Right cardiac atrium (tissue), 5 donors: ENCODE measurements around the gene EIF5B. TPM values are rescaled to one million over a fixed set of nuclear protein-coding genes. Genes with fewer than 3 reads are reported as not detected.
"Not testable (repeated sequence)": the region's sequence is repeated elsewhere in the genome, so short reads cannot be mapped to it uniquely, and the experiment has no call there.

Experiments
- ATAC-seq, 2 donors: fragments of 200-7000 bp; cut with Tn5 transposase; one replicate each; pipeline versions ENCODE4 v1.8.0 to v1.9.1; 2020; ENCODE audit warnings: moderate library complexity in 2 of 2, mild to moderate bottlenecking in 1 of 2
- DNase-seq, 3 donors: peaks; one replicate each; pipeline ENCODE4 v3.0.0-alpha.2; 2020
- H3K27ac ChIP-seq: one replicate; pipeline ENCODE4 v1.5.1; 2013; ENCODE audit warnings: mild to moderate bottlenecking, low read length, control low read depth, moderate library complexity
- H3K27me3 ChIP-seq: one replicate; pipeline ENCODE4 v1.6.1; 2013; ENCODE audit not compliant: control insufficient read depth, insufficient read depth
- H3K4me1 ChIP-seq: one replicate; pipeline ENCODE4 v1.6.1; 2013; ENCODE audit warnings: low read length; ENCODE audit not compliant: control insufficient read depth, insufficient read depth
- H3K4me3 ChIP-seq: one replicate; pipeline ENCODE4 v1.5.1; 2013; ENCODE audit warnings: low read length, control low read depth
- H3K9me3 ChIP-seq: one replicate; pipeline ENCODE4 v1.6.1; 2013; ENCODE audit warnings: low read length; ENCODE audit not compliant: control insufficient read depth
- WGBS: extraction: QIAGEN DNeasy Blood & Tissue Kit; methylation state at CpG from one replicate; pipeline ENCODE4 v1.1.7; 2013; 5-methylcytosine and 5-hydroxymethylcytosine counted together
- intact Hi-C, 4 donors: fragments of 100-400 bp; cut with DNase I; formaldehyde crosslinking; loops; one replicate each; pipeline versions ENCODE4 v1.11.0 to v1.14.0; 2022 to 2023
- long read RNA-seq, 4 donors: library from polyadenylated mRNA; unstranded; transcript quantifications; one replicate each; pipeline ENCODE4 v2.0.0, GENCODE V29; 2020 to 2021
- polyA plus RNA-seq: library from polyadenylated mRNA; stranded (reverse); fragments of 200-250 nt; gene quantifications from one replicate; pipeline ENCODE4 v1.2.3, GENCODE V29; 2013
- total RNA-seq, 4 donors: library from RNA; stranded (reverse); fragmentation: NEBNext Ultra II Directional; extraction: Animal tissue kit (Norgen Biotek cat#: 25700); gene quantifications; one replicate each; pipeline ENCODE4 v1.2.1, GENCODE V29; 2021
- donor health status: healthy with polysubstance abuse.
- donor health status: DM: no; HTN: yes; CAD: no.
- donor health status: DM: no; HTN: no; CAD: no.
- donor health status: DM: no; HTN: yes; CAD: no; lungs with severe emphysema.
- donor health status: DM: yes; HTN: yes; CAD: no.

The EIF5B gene, protein sequence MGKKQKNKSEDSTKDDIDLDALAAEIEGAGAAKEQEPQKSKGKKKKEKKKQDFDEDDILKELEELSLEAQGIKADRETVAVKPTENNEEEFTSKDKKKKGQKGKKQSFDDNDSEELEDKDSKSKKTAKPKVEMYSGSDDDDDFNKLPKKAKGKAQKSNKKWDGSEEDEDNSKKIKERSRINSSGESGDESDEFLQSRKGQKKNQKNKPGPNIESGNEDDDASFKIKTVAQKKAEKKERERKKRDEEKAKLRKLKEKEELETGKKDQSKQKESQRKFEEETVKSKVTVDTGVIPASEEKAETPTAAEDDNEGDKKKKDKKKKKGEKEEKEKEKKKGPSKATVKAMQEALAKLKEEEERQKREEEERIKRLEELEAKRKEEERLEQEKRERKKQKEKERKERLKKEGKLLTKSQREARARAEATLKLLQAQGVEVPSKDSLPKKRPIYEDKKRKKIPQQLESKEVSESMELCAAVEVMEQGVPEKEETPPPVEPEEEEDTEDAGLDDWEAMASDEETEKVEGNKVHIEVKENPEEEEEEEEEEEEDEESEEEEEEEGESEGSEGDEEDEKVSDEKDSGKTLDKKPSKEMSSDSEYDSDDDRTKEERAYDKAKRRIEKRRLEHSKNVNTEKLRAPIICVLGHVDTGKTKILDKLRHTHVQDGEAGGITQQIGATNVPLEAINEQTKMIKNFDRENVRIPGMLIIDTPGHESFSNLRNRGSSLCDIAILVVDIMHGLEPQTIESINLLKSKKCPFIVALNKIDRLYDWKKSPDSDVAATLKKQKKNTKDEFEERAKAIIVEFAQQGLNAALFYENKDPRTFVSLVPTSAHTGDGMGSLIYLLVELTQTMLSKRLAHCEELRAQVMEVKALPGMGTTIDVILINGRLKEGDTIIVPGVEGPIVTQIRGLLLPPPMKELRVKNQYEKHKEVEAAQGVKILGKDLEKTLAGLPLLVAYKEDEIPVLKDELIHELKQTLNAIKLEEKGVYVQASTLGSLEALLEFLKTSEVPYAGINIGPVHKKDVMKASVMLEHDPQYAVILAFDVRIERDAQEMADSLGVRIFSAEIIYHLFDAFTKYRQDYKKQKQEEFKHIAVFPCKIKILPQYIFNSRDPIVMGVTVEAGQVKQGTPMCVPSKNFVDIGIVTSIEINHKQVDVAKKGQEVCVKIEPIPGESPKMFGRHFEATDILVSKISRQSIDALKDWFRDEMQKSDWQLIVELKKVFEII
- total RNA-seq: 10 to 100 TPM; 67.1 to 79.9 (median 71.9) TPM
- 71.6 TPM for polyA plus RNA-seq
- long read RNA-seq, donor 1, full-length matches to known transcripts: 3 of 142 reads
- long read RNA-seq, donor 1, partial matches to known transcripts: 136 of 142 reads
- long read RNA-seq, donor 1, other reads (novel, unspliced or antisense): 3 of 142 reads
- long read RNA-seq, donor 2, full-length matches to known transcripts: 4 of 37 reads
- long read RNA-seq, donor 2, partial matches to known transcripts: 27 of 37 reads
- long read RNA-seq, donor 2, other reads (novel, unspliced or antisense): 6 of 37 reads
- long read RNA-seq, donor 3, partial matches to known transcripts: 38 of 41 reads
- long read RNA-seq, donor 3, other reads (novel, unspliced or antisense): 3 of 41 reads
- long read RNA-seq, donor 4, full-length matches to known transcripts: 8 of 70 reads
- long read RNA-seq, donor 4, partial matches to known transcripts: 60 of 70 reads
- long read RNA-seq, donor 4, other reads (novel, unspliced or antisense): 2 of 70 reads

DNA sequence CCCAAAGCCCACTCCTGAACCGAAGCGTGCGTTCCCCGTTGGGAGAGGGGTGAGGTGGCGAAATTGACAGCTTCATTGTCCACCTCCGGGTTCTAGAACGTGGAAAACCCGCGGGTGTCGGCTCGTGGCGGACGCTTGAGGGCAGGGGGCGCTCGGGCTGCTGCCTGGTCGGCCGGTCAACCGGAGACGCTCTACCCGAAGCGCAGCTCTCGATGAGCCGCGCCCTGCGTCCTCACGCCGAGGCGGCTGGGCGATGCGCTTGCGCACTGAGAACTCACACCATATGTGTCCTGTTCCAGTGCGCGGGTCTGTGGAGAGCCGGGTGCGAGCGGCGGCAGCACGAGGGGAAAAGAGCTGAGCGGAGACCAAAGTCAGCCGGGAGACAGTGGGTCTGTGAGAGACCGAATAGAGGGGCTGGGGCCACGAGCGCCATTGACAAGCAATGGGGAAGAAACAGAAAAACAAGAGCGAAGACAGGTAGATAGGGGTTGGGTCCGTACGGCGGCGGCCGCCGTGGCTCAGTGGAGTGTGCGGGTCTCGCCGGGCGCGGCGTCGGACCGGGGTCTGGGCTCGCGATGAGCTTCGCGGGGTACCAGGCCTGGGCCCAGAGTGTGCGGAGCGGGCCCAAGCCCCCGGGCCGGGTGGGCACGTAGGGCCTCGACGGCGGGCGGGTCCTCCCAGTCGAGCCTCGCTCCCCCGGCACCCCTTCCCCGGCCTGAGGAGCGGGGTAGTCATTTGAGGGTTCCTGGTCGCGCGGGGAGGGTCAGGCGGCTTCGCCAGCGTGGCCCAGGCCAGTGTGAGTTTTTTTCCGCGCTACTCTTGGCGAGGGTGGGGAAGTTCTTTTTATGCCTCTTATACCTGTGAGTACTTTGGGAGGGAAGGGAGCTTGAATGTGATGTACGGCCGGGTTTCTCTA lies at the start of gene EIF5B:
Gene EIF5B (plus strand): TSS at position 277 of the 916 bp plus-strand sequence. CDS start 166 bp downstream, at position 443.
- peak; percentile 95 for ATAC-seq
- intact Hi-C loops: loop anchor here in 3 of 4 donors (5.0 to 10.0 kb wide), 4 partner anchors 150 to 157 kb away; partner anchors contain the start of genes MITD1 (in 2 of the 3), MRPL30 (in 2 of the 3) and REV1 (in 2 of the 3)
- Histone ChIP-seq H3K4me1 (peaks cover 2% of the 10 kb centered on the region), H3K9me3 (no peaks in the 10 kb centered on the region), H3K4me3 (peak within 1 kb of the TSS; percentile 84), H3K27ac (peak within 1 kb of the TSS; percentile 98), H3K27me3 (no peaks in the 10 kb centered on the region)
- WGBS: under 1% methylated on average over 87 of the region's 87 CpGs
- peak; percentile 98 to 99 (median 99) for DNase-seq

DNA sequence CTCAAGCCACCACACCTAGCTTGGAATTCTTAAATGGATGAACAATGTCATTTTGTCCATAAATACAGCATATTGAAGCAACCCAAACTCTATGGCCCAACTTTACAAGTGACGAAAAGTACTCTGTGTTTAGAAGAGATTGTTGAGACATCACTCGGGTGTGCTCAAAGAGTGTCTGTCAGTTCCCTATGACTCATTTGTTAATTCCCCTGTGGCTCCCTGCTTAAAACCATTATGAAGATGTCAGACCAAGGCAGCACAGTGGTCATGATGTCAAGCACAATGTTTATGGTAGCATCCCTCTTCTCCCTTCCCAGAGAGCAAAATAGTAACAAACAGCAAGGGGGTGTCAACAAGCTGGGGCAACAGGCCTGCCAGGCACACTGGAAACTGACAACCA lies 39.2 kb upstream of the EIF5B start:
- Histone ChIP-seq H3K9me3 (no peaks in the 10 kb centered on the region), H3K4me3 (no peak overlapping the region), H3K27me3 (no peaks in the 10 kb centered on the region), H3K27ac (no peak overlapping the region), H3K4me1 (no peaks in the 10 kb centered on the region)
- 62% methylated on average over 2 of the region's 2 CpGs for WGBS
- ATAC-seq (no peak), DNase-seq (no peak)
- intact Hi-C loops: no loop called here

- Histone ChIP-seq H3K4me3 (no peak overlapping the region), H3K4me1 (no peaks in the 10 kb centered on the region), H3K27ac (no peak overlapping the region), H3K9me3 (no peaks in the 10 kb centered on the region), H3K27me3 (no peaks in the 10 kb centered on the region)
- 97% methylated on average over 7 of the region's 7 CpGs for WGBS
- intact Hi-C loops: no loop called here
- ATAC-seq: no peak
- no peak for DNase-seq
These were observed 37.6 kb upstream of the EIF5B start for GRCh38 chr2:99299580-99299979.

DNA sequence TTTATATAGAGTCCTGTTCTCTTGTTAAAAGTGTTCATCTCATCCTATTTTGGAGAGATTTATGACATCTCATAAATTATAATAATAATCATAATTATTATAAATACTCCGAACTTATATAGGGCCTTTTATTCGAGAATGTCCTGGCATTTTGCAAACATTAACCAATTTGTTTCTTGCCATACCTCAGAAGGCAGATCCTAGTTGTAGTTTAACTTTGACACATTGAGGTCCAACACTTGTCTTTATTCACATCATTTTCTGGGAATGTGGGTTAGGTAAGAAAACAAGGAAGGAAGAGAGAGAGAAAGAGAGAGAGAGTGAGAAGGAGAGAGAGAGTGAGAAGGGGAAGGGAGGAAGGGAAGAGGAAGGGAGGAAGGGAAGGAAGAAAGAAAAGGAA lies 36.1 kb upstream of the EIF5B start, which contains the start of gene LYG1:
Gene LYG1 (minus strand): TSS at position 101 of the 400 bp plus-strand sequence. CDS start 5,527 bp downstream, outside the sequence.
- H3K27me3 ChIP-seq, H3K4me3 ChIP-seq, DNase-seq, intact Hi-C loops, H3K4me1 ChIP-seq, H3K27ac ChIP-seq, ATAC-seq, H3K9me3 ChIP-seq: not testable (repeated sequence)
- WGBS: 87% methylated on average over 2 of the region's 2 CpGs

DNA sequence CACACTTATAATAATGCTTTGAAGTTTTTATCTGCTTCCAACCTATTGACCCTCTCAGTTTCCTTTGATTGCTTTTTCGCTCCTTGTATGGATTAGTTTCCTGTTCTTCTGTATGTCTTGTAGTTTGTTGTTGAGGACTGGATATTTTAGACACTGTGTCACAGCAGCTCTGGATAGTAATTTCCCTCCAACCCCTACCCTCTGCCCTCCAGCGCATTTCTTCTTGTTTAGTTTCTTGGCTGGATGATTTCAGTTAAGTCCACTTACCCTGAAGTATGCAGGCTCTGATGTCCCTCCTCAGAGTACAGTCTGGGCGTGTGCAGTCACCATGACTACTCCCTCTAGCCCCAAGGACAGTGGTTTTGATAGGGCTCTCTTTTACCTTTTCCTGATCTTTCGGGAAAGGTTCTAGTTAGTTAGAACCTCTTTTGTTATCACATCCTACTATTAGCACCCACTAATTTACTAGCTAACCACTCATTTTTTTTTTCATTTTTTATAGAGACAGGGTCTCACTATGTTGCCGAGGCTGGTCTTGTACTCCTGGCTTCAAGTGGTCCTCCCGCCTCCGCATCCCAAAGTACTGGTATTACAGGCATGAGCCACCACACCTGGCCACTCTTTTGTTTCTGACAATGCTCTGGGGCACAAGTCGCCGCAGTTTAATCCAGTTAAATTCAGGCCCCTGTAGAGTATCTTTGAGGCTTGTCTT lies 19.9 kb upstream of the EIF5B start:
- Histone ChIP-seq H3K4me3 (no peak overlapping the region), H3K27ac (no peak overlapping the region), H3K9me3 (no peaks in the 10 kb centered on the region), H3K4me1 (no peaks in the 10 kb centered on the region), H3K27me3 (no peaks in the 10 kb centered on the region)
- WGBS: 96% methylated on average over 9 of the region's 9 CpGs
- ATAC-seq: no peak
- no peak for DNase-seq
- intact Hi-C loops: no loop called here

- WGBS: 99% methylated on average over 7 of the region's 7 CpGs
- ATAC-seq, H3K4me3 ChIP-seq, H3K27me3 ChIP-seq, intact Hi-C loops, DNase-seq, H3K27ac ChIP-seq, H3K9me3 ChIP-seq, H3K4me1 ChIP-seq: not testable (repeated sequence)
These were observed 19.4 kb upstream of the EIF5B start for GRCh38 chr2:99317873-99318200.

DNA sequence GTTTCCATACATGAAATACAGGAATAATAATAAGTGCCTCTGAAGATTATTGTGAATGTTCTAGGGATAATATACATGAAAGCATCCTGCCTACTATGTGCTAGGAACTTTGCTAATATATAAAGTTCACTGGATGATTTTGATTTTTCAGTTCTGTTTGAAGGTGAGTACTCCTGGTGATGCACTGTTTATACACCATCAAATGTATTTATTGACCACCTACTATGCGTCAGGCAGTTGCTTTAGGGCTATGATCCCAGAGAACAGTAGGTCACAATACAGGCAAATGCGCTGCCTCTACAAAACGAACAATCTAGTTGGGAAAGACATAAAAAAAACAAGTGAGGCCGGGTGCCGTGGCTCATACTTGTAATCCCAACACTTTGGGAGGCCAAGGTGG lies 11.8 kb upstream of the EIF5B start:
- intact Hi-C loops: no loop called here
- H3K9me3 ChIP-seq: no peaks in the 10 kb centered on the region
- 94% methylated on average over 5 of the region's 5 CpGs for WGBS
- H3K4me3 ChIP-seq: no peak overlapping the region
- H3K4me1 ChIP-seq: no peaks in the 10 kb centered on the region
- no peaks in the 10 kb centered on the region for H3K27me3 ChIP-seq
- no peak overlapping the region for H3K27ac ChIP-seq
- DNase-seq (no peak), ATAC-seq (no peak)

DNA sequence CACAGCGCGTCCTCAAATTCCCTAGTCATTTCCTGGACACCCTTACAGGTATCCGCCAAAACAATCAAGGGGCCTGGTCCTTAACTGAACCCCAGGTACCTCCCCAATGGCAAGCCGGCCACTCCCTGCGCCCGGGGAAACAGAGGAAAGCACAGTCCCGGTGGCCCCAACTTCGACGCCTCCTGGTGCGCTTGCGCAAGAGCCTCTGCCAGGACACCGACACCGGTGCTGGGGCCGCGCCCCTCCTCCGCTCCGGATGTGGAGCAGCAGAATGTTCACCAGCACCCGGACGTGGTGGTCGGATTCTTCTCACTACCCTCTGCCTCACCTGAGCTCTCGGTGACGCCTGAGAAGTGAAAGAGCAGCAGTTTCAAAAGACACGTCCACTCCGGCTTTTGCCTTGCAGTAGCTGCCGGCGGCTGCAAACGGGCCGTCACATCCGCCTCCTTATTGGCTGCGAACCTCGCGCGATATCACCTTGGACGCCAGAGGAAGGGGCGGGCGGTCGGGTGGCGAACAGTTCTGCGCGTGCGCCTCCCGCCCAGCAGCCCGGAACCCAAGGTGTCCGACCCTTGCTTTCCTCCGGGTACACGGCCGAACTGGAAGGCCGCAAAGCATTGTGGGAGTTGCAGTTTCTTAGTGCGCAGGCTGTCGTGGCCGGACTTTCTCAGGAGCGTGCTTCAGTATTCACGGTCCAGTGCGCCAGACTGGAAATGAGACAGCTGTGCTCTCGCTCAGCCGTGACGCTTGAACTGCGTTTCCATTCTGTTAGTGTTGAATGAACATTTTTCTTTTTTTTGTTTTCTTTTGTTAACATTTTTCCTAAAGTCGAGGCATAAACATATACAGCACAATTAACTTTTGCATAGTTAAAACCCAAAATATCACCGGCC lies 1.0 kb upstream of the EIF5B start, which contains the start of gene TXNDC9:
Gene TXNDC9 (minus strand): TSS at position 423 of the 893 bp plus-strand sequence. CDS start 3,123 bp downstream, outside the sequence.
- Histone ChIP-seq H3K27me3 (no peaks in the 10 kb centered on the region), H3K4me3 (peak within 1 kb of the TSS; percentile 84), H3K4me1 (peaks cover 2% of the 10 kb centered on the region), H3K27ac (peak within 1 kb of the TSS; percentile 98), H3K9me3 (no peaks in the 10 kb centered on the region)
- DNase-seq (peak; percentile 99), ATAC-seq (peak; percentile 94 to 96)
- WGBS: under 1% methylated on average over 60 of the region's 60 CpGs
- intact Hi-C loops: loop anchor here in 3 of 4 donors (5.0 to 10.0 kb wide), 4 partner anchors 151 to 159 kb away; partner anchors contain the start of genes MITD1 (in 2 of the 3), MRPL30 (in 2 of the 3) and REV1 (in 2 of the 3)
